Chondrocyte (in vitro differentiated cells): ENCODE measurements around the gene CHRNG. TPM values are rescaled to one million over a fixed set of nuclear protein-coding genes. Genes with fewer than 3 reads are reported as not detected.

Source experiments
- DNase-seq: peaks from one replicate; pipeline ENCODE4 v3.0.0; 2021; ENCODE audit warnings: mixed read lengths, low spot score
- H3K27ac Mint-ChIP-seq: one replicate; pipeline ENCODE4 v1.8.0; 2021; ENCODE audit warnings: mild to moderate bottlenecking, moderate library complexity, mixed read lengths; ENCODE audit not compliant: unreplicated experiment
- H3K27me3 Mint-ChIP-seq: 2 replicates; pipeline ENCODE4 v1.8.0; 2021; ENCODE audit warnings: low read depth, mixed read lengths
- H3K36me3 Mint-ChIP-seq: 2 replicates; pipeline ENCODE4 v1.8.0; 2021; ENCODE audit warnings: low read depth, mixed read lengths
- H3K4me1 Mint-ChIP-seq: 2 replicates; pipeline ENCODE4 v1.8.0; 2021; ENCODE audit warnings: low read depth, mild to moderate bottlenecking, mixed read lengths
- H3K4me3 Mint-ChIP-seq: one replicate; pipeline ENCODE4 v1.8.0; 2021; ENCODE audit warnings: mild to moderate bottlenecking, moderate library complexity, mixed read lengths; ENCODE audit not compliant: unreplicated experiment
- H3K9me3 Mint-ChIP-seq: 2 replicates; pipeline ENCODE4 v1.8.0; 2021; ENCODE audit warnings: low read depth, mixed read lengths
- CTCF ChIP-seq: fragments of 200-600 bp; sonication (generic); IDR thresholded peaks from 2 replicates; pipeline ENCODE4 v1.5.0; 2021; ENCODE audit warnings: antibody characterized with exemption, mild to moderate bottlenecking, moderate library complexity
- total RNA-seq: library from RNA; stranded (reverse); gene quantifications from 3 replicates; pipeline ENCODE4 v1.2.1, GENCODE V29; 2021

The CHRNG gene
- total RNA-seq, 1 donor from 2014 or later, result not detected

GRCh38 chr2:232586943-232587505 is 47.5 kb downstream of the CHRNG start:
- Mint-ChIP-seq H3K27ac (no peak overlapping the region), H3K4me1 (peaks cover 10% of the 10 kb centered on the region), H3K27me3 (no peaks in the 10 kb centered on the region), H3K36me3 (peaks cover 22% of the 10 kb centered on the region), H3K4me3 (no peak overlapping the region), H3K9me3 (no peaks in the 10 kb centered on the region)
- TF ChIP-seq CTCF, result no peak
- DNase-seq, result no peak

DNA sequence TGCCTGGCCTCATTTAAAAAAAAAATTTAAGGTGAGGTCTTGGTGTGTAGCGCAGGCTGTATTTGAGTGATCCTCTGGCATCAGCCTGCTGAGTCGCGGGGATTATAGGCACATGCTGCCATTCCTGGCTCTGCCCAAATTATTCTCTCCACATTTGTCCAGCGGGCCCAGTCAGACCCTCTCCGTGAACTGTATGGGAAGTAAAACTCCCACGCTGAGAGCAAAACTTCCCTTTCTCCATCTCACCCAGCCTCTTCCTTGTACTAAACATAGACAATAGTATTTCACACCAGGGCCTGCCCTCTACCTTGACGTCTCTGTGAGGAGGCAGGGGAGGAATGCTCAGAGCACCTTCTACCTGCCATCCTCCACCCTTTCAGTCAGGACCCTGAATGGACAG is 48.0 kb downstream of the CHRNG start:
- Mint-ChIP-seq H3K9me3 (no peaks in the 10 kb centered on the region), H3K4me3 (no peak overlapping the region), H3K36me3 (peaks cover 19% of the 10 kb centered on the region), H3K27ac (no peak overlapping the region), H3K4me1 (peaks cover 10% of the 10 kb centered on the region), H3K27me3 (no peaks in the 10 kb centered on the region)
- TF ChIP-seq CTCF, result no peak
- DNase-seq, result no peak

DNA sequence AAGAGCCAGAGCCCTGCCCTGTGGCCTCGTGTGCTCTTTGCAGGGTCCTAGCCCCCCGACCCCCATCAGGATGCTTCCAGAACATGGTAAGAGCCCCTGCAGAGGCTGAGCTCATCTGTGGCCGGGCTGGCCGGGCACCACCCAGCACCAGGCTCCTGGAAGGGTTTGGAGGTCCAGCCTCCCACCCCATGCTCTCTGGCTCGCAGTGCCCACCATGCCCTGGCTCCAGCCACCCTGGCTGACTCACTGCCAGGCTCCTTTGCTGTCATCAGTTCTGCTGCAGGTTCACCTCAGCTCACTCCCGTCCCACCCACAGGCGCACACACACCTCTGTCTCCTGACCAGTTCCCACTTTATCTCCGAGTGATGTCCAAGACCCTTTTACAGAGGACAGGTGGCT is 48.5 kb downstream of the CHRNG start:
- peaks cover 17% of the 10 kb centered on the region for H3K36me3 Mint-ChIP-seq
- H3K9me3 Mint-ChIP-seq, result no peaks in the 10 kb centered on the region

DNA sequence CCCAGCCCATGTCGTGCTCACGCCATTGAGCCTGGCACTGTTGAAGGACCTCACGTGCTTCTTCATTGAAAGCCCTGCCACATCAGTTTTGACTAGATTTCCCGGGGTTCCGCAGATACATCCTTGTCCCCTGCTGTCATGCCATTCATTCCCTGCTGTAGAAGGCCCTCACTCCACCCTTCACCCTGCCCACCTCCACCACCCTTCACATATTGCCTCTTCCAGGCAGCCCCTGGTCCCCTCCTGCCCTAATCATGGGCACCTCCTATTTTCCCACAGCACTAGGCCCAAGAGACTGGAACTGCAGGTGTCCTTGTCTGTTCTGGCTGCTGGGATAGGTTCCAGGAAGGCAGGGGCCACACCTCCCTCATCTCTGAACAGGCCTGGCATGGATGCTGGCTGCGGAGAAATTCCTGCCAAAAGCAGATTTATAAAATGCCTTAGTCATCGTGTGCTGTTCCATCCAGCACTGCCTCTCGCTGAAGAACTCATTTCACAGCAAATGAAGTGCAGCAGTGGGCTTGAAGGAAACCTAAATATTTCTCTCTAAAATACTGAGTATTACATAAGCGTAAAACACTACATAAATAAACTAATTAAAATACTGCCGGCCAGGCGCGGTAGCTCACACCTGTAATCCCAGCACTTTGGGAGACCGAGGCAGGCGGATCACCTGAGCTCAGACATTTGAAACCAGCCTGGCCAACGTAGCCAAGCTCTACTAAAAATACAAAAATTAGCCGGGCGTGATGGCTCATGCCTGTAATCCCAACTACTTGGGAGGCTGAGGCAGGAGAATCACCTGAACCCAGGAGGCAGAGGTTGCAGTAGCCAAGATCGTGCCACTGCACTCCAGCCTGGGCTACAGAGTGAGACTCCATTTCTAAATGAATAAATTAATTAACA is 49.4 kb downstream of the CHRNG start:
- Mint-ChIP-seq H3K36me3 (peaks cover 11% of the 10 kb centered on the region), H3K27me3 (no peaks in the 10 kb centered on the region), H3K27ac (peak overlapping the region; percentile 83), H3K4me1 (peaks cover 17% of the 10 kb centered on the region), H3K9me3 (no peaks in the 10 kb centered on the region), H3K4me3 (no peak overlapping the region)
- DNase-seq, result no peak
- no peak for TF ChIP-seq CTCF

More for the DNA sequence above, 48.5 kb downstream of the CHRNG start:
- no peak overlapping the region for H3K27ac Mint-ChIP-seq
- DNase-seq, result no peak
- H3K4me3 Mint-ChIP-seq, result no peak overlapping the region
- no peaks in the 10 kb centered on the region for H3K27me3 Mint-ChIP-seq
- H3K4me1 Mint-ChIP-seq, result peaks cover 13% of the 10 kb centered on the region
- no peak for TF ChIP-seq CTCF

GRCh38 chr2:232592772-232593395 is 53.4 kb downstream of the CHRNG start:
- H3K27ac Mint-ChIP-seq, result peak overlapping the region; percentile 72
- peaks cover 5% of the 10 kb centered on the region for H3K9me3 Mint-ChIP-seq
- H3K36me3 Mint-ChIP-seq, result peaks cover 1% of the 10 kb centered on the region
- no peaks in the 10 kb centered on the region for H3K27me3 Mint-ChIP-seq
- TF ChIP-seq CTCF, result peak; percentile 29
- DNase-seq, result no peak
- H3K4me3 Mint-ChIP-seq, result no peak overlapping the region
- H3K4me1 Mint-ChIP-seq, result peaks cover 17% of the 10 kb centered on the region
